HUES64 (cell line): ENCODE data around the gene ASB8.

Source experiments
- H3K27ac ChIP-seq: 2 replicates; pipeline ENCODE4 v1.7.0; 2013; ENCODE audit warnings: low read depth, low read length, inconsistent platforms
- H3K27me3 ChIP-seq: 2 replicates; pipeline ENCODE4 v1.6.1; 2013; ENCODE audit warnings: mild to moderate bottlenecking, low read length; ENCODE audit not compliant: insufficient read depth
- H3K36me3 ChIP-seq: 2 replicates; pipeline ENCODE4 v1.6.1; 2013; ENCODE audit warnings: mild to moderate bottlenecking, low read length; ENCODE audit not compliant: insufficient read depth
- H3K4me1 ChIP-seq: 2 replicates; pipeline ENCODE4 v1.6.1; 2013; ENCODE audit warnings: mild to moderate bottlenecking, low read length, moderate library complexity; ENCODE audit not compliant: insufficient read depth
- H3K4me3 ChIP-seq: 2 replicates; pipeline ENCODE4 v1.5.1; 2013; ENCODE audit warnings: mild to moderate bottlenecking, low read length, moderate library complexity
- H3K9ac ChIP-seq: 2 replicates; pipeline ENCODE4 v1.6.1; 2013; ENCODE audit warnings: mild to moderate bottlenecking, low read depth, low read length
- H3K9me3 ChIP-seq: 2 replicates; pipeline ENCODE4 v1.6.1; 2013; ENCODE audit warnings: low read depth, low read length; ENCODE audit not compliant: insufficient read depth
- WGBS: fragments of 150-250, 120-280 bp; methylation state at CpG from one replicate; pipeline ENCODE4 v1.1.7; 2013; ENCODE audit warnings: missing lambda C conversion rate; 5-methylcytosine and 5-hydroxymethylcytosine counted together

ASB8 gene

GRCh38 chr12:48182631-48183030 lies 25.3 kb upstream of the ASB8 start:
- H3K4me3 ChIP-seq: peak overlapping the region; percentile 73
- peaks cover 23% of the 10 kb centered on the region for H3K4me1 ChIP-seq
- H3K9me3 ChIP-seq: no peaks in the 10 kb centered on the region
- no peak overlapping the region; the same call in 1 of the 2 replicates for H3K9ac ChIP-seq
- peaks cover 84% of the 10 kb centered on the region for H3K27me3 ChIP-seq
- no peaks in the 10 kb centered on the region for H3K36me3 ChIP-seq
- WGBS: 25% methylated on average over 4 of the region's 7 CpGs
- no peak overlapping the region for H3K27ac ChIP-seq

- no peak overlapping the region for H3K27ac ChIP-seq
- H3K36me3 ChIP-seq: no peaks in the 10 kb centered on the region
- no peaks in the 10 kb centered on the region for H3K9me3 ChIP-seq
- WGBS: 84% methylated on average over 2 of the region's 2 CpGs
- H3K9ac ChIP-seq: no peak overlapping the region
- peaks cover 74% of the 10 kb centered on the region for H3K27me3 ChIP-seq
- H3K4me3 ChIP-seq: no peak overlapping the region
- H3K4me1 ChIP-seq: peaks cover 40% of the 10 kb centered on the region
Observed at GRCh38 chr12:48180857-48181495, 23.7 kb upstream of the ASB8 start.

DNA sequence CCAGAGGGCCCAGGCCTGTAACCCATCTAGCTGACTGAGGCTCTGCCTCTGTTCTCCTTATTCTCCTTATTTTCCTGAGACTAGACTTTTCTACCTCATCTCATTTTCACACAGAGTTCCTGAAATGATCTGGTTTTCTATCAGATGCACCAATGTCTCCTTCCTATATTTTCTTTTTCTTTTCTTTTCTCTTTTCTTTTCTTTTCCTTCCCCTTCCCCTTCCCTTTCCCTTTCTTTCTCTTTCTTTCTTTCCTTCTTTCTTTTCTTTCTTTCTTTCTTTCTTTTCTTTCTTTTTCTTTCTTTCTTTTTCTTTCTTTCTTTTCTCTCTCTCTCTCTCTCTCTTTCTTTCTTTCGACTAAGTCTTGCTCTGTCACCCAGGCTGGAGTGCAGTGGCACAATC lies 23.1 kb upstream of the ASB8 start:
- WGBS: 62% methylated on average over 1 of the region's 1 CpG
- peaks cover 43% of the 10 kb centered on the region for H3K4me1 ChIP-seq
- no peak overlapping the region for H3K27ac ChIP-seq
- H3K4me3 ChIP-seq: no peak overlapping the region
- peaks cover 68% of the 10 kb centered on the region for H3K27me3 ChIP-seq
- H3K9ac ChIP-seq: no peak overlapping the region
- H3K9me3 ChIP-seq: no peaks in the 10 kb centered on the region
- H3K36me3 ChIP-seq: no peaks in the 10 kb centered on the region

DNA sequence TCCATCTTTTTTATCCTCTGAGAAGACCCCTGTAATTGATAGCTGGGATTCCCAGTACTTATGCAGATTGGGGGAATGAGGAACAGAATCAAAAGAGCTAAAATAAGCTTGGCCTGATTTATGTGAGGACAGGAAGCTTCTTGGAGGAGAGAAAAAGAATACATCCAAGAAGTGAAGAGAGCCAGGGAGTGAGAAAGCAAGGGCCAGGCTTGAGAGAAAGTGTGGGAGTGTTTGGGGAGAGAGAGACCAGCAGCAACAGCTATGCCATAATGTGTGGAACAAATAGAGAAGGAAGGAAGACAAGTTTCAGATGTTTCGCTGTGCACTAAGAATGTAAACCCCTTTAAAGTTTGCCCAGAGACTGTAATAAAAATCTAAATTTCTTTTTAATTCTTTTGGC lies 22.2 kb upstream of the ASB8 start:
- H3K27me3 ChIP-seq: peaks cover 59% of the 10 kb centered on the region
- no peaks in the 10 kb centered on the region for H3K36me3 ChIP-seq
- 100% methylated on average over 1 of the region's 1 CpG for WGBS
- H3K27ac ChIP-seq: no peak overlapping the region
- H3K9me3 ChIP-seq: no peaks in the 10 kb centered on the region
- H3K4me3 ChIP-seq: no peak overlapping the region
- no peak overlapping the region for H3K9ac ChIP-seq
- peaks cover 40% of the 10 kb centered on the region for H3K4me1 ChIP-seq

DNA sequence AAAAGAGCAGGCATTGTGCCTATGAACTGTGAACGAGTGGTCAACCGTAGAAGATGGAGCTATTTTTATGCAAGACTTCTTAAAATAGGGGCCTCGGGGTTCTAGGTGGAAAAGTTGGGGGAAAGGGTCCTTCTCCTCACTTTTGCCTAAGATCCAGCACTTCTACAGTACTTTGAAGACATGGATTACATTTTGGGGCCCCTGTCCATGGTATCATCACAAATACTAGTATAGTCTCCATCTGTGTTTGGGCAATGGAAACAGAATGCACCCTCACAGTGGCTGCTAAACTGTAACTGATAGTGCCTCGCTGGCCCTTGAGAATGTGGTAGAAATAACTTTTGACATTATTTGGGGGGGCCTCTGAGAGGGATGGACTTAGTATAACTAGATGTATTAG lies 20.7 kb upstream of the ASB8 start:
- Histone ChIP-seq H3K36me3 (no peaks in the 10 kb centered on the region), H3K9ac (no peak overlapping the region), H3K27me3 (peaks cover 44% of the 10 kb centered on the region), H3K27ac (no peak overlapping the region), H3K9me3 (no peaks in the 10 kb centered on the region), H3K4me3 (no peak overlapping the region), H3K4me1 (peaks cover 35% of the 10 kb centered on the region)
- 68% methylated on average over 4 of the region's 4 CpGs for WGBS

- H3K36me3 ChIP-seq: no peaks in the 10 kb centered on the region
- H3K27me3 ChIP-seq: peaks cover 28% of the 10 kb centered on the region
- H3K9me3 ChIP-seq: no peaks in the 10 kb centered on the region
- H3K9ac ChIP-seq: 0 out of 2 replicates have a peak overlapping the region, but pooled peaks have one; percentile 19
- H3K4me3 ChIP-seq: peak overlapping the region; percentile 34; the same call in 1 of the 2 replicates
- peaks cover 29% of the 10 kb centered on the region for H3K4me1 ChIP-seq
- no peak overlapping the region for H3K27ac ChIP-seq
Observed at GRCh38 chr12:48176417-48176751, 19.1 kb upstream of the ASB8 start.

- peak overlapping the region; percentile 34 for H3K4me3 ChIP-seq
- H3K27ac ChIP-seq: peak overlapping the region; percentile 17; the same call in 1 of the 2 replicates
- H3K4me1 ChIP-seq: peaks cover 29% of the 10 kb centered on the region
- 0 out of 2 replicates have a peak overlapping the region, but pooled peaks have one; percentile 19 for H3K9ac ChIP-seq
- 57% methylated on average over 2 of the region's 3 CpGs for WGBS
- H3K36me3 ChIP-seq: no peaks in the 10 kb centered on the region
- H3K9me3 ChIP-seq: no peaks in the 10 kb centered on the region
- peaks cover 22% of the 10 kb centered on the region for H3K27me3 ChIP-seq
Observed at GRCh38 chr12:48175613-48176416, 18.5 kb upstream of the ASB8 start.

- Histone ChIP-seq H3K9ac (no peak overlapping the region), H3K4me1 (no peaks in the 10 kb centered on the region), H3K36me3 (no peaks in the 10 kb centered on the region), H3K4me3 (no peak overlapping the region), H3K27me3 (peaks cover 4% of the 10 kb centered on the region; the same call in 1 of the 2 replicates), H3K9me3 (no peaks in the 10 kb centered on the region), H3K27ac (no peak overlapping the region)
- WGBS: 86% methylated on average over 19 of the region's 19 CpGs
Observed at GRCh38 chr12:48169011-48169410, 11.7 kb upstream of the ASB8 start.

DNA sequence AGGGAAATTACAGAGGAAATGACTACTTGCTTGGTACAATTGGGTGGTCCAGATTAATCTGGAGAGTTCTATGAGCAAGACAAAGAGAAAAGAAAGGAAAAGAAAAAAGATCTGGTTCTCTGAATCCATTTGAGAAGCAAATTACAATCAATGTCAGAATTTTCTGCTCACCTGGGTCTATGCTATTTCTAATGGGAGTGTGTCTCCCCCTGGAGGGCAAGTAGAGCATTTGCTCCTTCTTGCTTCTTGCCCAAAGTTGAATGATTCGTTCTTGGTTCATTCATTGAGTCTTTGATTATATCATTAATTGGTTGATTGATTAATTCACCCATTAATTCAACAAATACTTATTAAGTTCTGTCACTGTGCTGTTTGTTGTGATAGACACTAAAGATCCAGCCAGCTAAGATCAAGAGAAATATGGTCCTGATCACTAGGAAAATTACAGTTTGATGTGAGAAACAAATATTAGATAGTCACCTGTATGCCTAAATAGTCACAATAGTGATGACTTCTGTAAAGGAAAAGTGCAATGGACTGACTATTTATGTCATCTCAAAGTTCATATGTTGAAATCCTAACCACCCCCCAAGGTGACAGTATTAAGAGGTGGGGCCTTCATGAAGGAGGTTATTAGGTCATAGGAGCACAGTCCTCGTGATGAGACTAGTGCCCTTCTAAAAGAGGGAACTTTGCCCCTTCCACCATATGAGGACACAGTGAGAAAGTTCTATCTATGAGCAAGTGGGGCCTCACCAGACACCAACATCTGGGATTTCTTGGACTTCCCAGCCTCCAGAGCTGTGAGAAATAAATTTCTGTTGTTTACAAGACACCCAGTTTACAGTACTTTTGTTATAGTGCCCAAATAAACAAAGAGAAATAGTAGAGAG lies 8.0 kb upstream of the ASB8 start:
- Histone ChIP-seq H3K4me3 (no peak overlapping the region), H3K27me3 (peaks cover 4% of the 10 kb centered on the region), H3K36me3 (no peaks in the 10 kb centered on the region), H3K9me3 (no peaks in the 10 kb centered on the region), H3K9ac (no peak overlapping the region), H3K4me1 (no peaks in the 10 kb centered on the region), H3K27ac (no peak overlapping the region)
- 50% methylated on average over 1 of the region's 2 CpGs for WGBS

DNA sequence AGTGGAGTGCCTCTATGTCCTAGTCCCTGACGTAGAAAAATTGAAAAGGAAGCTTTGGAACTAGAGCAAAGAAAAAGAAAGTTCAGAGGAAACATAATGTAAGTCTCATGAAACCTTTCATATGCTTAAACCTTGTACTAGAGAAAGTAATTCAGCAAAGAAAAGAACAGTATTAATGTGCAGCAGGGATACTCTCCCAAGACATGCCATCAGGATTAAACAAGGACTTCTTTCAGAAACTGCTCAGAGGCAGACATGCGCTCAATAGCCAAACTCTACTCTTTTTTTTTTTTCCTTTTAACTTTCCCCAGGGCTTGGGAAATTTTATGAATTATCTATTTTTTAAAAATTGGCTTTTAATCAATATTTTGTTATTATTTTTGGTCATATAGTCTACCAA lies 7.1 kb upstream of the ASB8 start:
- Histone ChIP-seq H3K36me3 (no peaks in the 10 kb centered on the region), H3K9me3 (no peaks in the 10 kb centered on the region), H3K9ac (no peak overlapping the region), H3K27ac (no peak overlapping the region), H3K27me3 (peaks cover 4% of the 10 kb centered on the region), H3K4me3 (no peak overlapping the region), H3K4me1 (no peaks in the 10 kb centered on the region)
- 97% methylated on average over 2 of the region's 2 CpGs for WGBS
